Measurements from ENCODE around the gene ZMYND8.

ZMYND8 gene

DNA sequence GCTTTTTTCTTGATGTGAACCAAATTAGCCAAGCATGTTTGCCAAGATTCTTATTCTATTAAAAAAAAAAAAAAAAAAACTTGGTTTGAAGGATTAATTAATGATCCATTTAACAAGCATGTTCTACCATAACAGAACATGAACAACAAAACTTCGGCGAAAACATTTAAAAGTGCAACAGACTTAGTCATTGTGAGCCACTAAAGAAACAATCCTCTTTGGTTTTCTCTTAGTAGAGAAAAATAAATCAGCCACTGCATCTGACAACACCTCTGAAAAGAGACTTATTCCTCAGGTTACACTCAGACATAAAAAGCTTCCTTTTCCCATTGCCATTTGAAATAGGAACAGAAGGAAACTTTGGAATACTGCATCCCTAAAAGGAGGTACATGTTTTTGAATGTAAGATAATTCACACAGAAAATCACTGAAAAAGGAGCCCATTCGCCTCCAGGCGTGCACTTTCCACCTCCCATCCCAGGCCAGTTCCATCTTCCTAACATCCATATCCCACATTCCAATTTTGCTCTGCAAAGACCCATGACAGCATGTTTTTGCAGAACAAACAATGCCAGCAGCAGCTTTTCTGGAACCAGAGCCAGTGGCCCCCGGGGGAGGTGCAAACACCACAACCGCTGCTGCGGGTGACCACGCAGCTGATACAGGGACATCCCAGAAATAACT, 79.5 kb downstream of the ZMYND8 start:
- peak; percentile 52 for DNase-seq (ENCODE audit: low read depth, low spot score)
- no peak overlapping the region for H3K4me3 ChIP-seq (ENCODE audit: low read depth, low read length)
- TF ChIP-seq, protein P1, sequence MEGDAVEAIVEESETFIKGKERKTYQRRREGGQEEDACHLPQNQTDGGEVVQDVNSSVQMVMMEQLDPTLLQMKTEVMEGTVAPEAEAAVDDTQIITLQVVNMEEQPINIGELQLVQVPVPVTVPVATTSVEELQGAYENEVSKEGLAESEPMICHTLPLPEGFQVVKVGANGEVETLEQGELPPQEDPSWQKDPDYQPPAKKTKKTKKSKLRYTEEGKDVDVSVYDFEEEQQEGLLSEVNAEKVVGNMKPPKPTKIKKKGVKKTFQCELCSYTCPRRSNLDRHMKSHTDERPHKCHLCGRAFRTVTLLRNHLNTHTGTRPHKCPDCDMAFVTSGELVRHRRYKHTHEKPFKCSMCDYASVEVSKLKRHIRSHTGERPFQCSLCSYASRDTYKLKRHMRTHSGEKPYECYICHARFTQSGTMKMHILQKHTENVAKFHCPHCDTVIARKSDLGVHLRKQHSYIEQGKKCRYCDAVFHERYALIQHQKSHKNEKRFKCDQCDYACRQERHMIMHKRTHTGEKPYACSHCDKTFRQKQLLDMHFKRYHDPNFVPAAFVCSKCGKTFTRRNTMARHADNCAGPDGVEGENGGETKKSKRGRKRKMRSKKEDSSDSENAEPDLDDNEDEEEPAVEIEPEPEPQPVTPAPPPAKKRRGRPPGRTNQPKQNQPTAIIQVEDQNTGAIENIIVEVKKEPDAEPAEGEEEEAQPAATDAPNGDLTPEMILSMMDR (IDR thresholded peaks at IDR 0.05; ENCODE audit: insufficient read depth, low read length, missing control alignments): no peak
- ChIA-PET CTCF (interaction anchor here (0.6 to 10.9 kb wide), 4 partner anchors 24 to 344 kb away, joined by 3 to 633 read pairs (median 3); no protein-coding TSS in a partner anchor), POLR2A (interaction anchor here (0.6 to 1.1 kb wide), 3 partner anchors 49 to 83 kb away, joined by 3 to 9 read pairs (median 3); no protein-coding TSS in a partner anchor)

GRCh38 chr20:47276251-47276650, 80.2 kb downstream of the ZMYND8 start:
- no peak overlapping the region for H3K4me3 ChIP-seq (ENCODE audit: low read depth, low read length)
- TF ChIP-seq, protein P1 (IDR thresholded peaks at IDR 0.05; ENCODE audit: insufficient read depth, low read length, missing control alignments): no peak
- ChIA-PET POLR2A (no interaction called here), CTCF (interaction anchor here (0.6 to 10.9 kb wide), 3 partner anchors 32 to 107 kb away, joined by 3 to 633 read pairs (median 112); partner anchors contain the start of gene ZMYND8)
- no peak for DNase-seq (ENCODE audit: low read depth, low spot score)

GRCh38 chr20:47275548-47275947, 81.0 kb downstream of the ZMYND8 start:
- TF ChIP-seq, protein P1 (IDR thresholded peaks at IDR 0.05; ENCODE audit: insufficient read depth, low read length, missing control alignments): no peak
- DNase-seq (ENCODE audit: low read depth, low spot score): no peak
- H3K4me3 ChIP-seq (ENCODE audit: low read depth, low read length): no peak overlapping the region
- CTCF ChIA-PET: interaction anchor here (0.8 to 10.9 kb wide), 13 partner anchors 12 to 335 kb away, joined by 3 to 633 read pairs (median 19); partner anchors contain the start of gene ZMYND8
- POLR2A ChIA-PET: interaction anchor here (1.4 to 5.5 kb wide), 3 partner anchors 42 to 108 kb away, joined by 4 to 48 read pairs (median 18); partner anchors contain the start of gene ZMYND8

DNA sequence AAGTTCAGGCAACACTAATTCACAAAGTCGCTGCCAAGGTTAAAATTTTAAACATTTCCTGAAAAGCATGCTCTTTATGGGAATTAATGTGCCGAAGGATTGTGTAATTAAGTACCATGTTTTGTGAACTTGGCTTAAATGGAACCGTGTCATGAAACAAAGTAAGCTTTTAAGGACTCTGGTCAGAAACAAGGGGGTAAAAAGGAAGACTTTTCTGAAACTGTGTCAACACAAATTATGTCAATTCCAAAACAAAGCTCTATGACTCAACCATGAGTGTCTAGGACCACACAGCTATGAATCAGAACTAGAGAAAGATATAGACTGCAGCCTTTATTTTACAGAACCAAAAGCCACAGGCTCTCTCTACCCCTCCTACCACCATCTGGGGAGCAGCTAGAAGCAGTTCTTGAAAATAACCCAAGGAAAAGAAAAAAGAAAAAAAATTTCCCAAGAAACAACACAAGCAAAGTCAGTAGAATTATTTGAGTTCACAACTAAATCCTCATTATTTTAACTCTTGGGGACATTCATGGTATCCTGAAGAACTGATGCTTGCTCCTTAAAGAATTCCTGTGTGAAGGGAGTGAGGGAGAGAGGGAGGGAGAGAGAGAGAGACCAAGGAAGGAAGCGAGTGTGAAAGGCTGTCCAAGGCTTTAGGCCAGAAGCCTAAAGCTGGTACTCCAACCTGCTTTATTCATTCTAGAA, 81.9 kb downstream of the ZMYND8 start:
- ChIA-PET POLR2A (interaction anchor here (0.9 to 5.5 kb wide), 15 partner anchors 9 to 227 kb away, joined by 3 to 48 read pairs (median 4); partner anchors contain the start of genes NCOA3 and ZMYND8), CTCF (interaction anchor here (0.6 to 10.9 kb wide), 34 partner anchors 9 to 520 kb away, joined by 3 to 633 read pairs (median 10); partner anchors contain the start of genes NCOA3 and ZMYND8)
- no peak overlapping the region for H3K4me3 ChIP-seq (ENCODE audit: low read depth, low read length)
- DNase-seq (ENCODE audit: low read depth, low spot score): peak; percentile 83
- TF ChIP-seq, protein P1 (IDR thresholded peaks at IDR 0.05; ENCODE audit: insufficient read depth, low read length, missing control alignments): no peak

DNA sequence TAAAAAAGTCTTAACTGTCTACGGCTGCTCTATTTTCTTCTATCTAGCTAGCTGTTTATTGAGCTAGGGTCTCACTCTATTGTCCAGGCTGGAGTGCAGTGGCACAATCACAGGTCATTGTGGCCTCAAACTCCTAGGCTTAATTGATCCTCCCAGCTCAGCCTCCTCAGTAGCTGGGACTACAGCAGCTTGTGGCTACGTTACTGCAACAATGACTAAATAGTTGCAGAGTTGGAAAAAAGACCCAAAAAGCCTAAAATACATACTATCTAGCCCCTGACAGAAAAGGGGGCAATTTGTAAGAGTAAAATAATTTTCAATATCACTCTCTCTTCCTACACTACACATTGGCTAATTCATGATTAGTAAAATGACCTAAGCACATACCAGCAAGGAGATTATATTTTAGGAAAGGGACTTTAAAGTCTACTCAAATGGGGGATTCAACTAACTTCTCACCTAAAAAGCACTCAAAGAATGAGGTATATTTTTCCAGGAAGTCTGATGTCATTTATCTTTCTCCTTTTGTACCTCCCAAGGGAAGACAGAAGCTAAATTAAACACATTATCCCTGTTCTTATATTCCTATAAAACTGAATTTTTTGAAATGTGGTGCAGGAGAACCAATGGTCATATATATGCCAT, 82.8 kb downstream of the ZMYND8 start:
- H3K4me3 ChIP-seq (ENCODE audit: low read depth, low read length): no peak overlapping the region
- ChIA-PET CTCF (interaction anchor here (0.6 to 10.9 kb wide), 75 partner anchors 8 to 1347 kb away, joined by 3 to 633 read pairs (median 7); partner anchors contain the start of genes NCOA3 and ZMYND8), POLR2A (interaction anchor here (0.8 to 5.5 kb wide), 15 partner anchors 10 to 228 kb away, joined by 3 to 48 read pairs (median 4); partner anchors contain the start of genes NCOA3 and ZMYND8)
- no peak for DNase-seq (ENCODE audit: low read depth, low spot score)
- TF ChIP-seq, protein P1 (IDR thresholded peaks at IDR 0.05; ENCODE audit: insufficient read depth, low read length, missing control alignments): no peak
